GM12864 (cell line): ENCODE measurements around the gene TEX14.
A peak's percentile ranks its signal among the peaks of the same experiment; 100 is the strongest.

Source experiments
- DNase-seq: peaks from one replicate; pipeline ENCODE4 v3.0.0-alpha.2; 2011; ENCODE audit warnings: low read depth
- H3K4me3 ChIP-seq: 2 replicates; pipeline ENCODE4 v1.5.1; 2011; ENCODE audit warnings: mild to moderate bottlenecking, low read depth, low read length, control low read depth
- TF ChIP-seq, protein P1 (sequence below): IDR thresholded peaks from 2 replicates; pipeline ENCODE4 v1.5.1; 2011; ENCODE audit warnings: low read depth, mild to moderate bottlenecking, moderate library complexity, low read length, control low read depth, inconsistent platforms; ENCODE audit errors: missing control alignments

Gene TEX14

DNA sequence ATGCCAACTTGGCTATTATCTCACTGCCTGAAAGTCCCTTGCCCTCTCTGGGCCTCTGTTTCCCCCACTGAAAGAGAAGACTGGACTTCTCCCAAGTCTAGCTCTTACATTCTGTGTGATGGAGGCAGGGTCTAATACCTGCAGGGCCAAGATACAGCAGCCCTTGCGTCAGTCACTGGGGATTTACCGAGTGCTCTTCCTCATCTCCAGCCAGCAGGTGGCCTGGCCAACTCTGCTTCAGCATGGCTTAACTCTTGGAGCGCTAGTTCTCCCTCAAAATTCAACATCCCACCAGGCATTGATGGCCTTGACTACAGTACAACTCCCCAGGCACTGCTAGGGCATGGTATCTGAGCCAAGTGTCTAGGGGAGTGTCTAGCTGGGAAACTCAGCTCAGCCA, 157.5 kb downstream of the TEX14 start:
- TF ChIP-seq, protein P1, sequence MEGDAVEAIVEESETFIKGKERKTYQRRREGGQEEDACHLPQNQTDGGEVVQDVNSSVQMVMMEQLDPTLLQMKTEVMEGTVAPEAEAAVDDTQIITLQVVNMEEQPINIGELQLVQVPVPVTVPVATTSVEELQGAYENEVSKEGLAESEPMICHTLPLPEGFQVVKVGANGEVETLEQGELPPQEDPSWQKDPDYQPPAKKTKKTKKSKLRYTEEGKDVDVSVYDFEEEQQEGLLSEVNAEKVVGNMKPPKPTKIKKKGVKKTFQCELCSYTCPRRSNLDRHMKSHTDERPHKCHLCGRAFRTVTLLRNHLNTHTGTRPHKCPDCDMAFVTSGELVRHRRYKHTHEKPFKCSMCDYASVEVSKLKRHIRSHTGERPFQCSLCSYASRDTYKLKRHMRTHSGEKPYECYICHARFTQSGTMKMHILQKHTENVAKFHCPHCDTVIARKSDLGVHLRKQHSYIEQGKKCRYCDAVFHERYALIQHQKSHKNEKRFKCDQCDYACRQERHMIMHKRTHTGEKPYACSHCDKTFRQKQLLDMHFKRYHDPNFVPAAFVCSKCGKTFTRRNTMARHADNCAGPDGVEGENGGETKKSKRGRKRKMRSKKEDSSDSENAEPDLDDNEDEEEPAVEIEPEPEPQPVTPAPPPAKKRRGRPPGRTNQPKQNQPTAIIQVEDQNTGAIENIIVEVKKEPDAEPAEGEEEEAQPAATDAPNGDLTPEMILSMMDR, result peak; percentile 9
- DNase-seq, result no peak
- no peak overlapping the region for H3K4me3 ChIP-seq

DNA sequence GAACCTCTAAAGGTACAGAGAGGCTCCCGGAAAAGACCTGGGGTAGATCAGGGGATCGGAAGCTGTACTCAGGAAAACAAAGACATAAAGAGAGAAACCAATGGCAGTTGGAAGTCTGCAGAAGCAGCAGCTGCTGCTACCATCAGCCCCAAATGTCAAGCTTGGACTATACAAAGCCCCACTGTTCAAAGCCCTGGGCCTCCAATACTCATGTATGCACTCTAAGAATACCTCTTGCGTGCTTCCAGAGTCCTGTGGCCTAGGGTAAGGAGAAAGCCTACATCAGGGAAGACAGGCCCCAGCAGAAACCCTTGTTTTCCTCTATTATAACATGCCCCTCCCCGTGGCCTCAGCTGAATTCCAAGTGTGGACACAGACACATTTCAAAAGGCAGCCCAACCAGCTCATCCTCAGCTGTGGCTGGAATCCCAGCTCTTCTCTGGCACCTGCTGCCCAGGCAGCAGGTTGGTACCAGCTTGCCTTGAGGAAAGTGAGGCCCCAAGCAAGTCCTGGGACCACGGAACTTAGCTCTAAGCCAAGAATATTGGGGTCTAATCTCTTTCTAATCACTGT, 158.1 kb downstream of the TEX14 start:
- TF ChIP-seq, protein P1, result no peak
- DNase-seq, result no peak
- no peak overlapping the region for H3K4me3 ChIP-seq

DNA sequence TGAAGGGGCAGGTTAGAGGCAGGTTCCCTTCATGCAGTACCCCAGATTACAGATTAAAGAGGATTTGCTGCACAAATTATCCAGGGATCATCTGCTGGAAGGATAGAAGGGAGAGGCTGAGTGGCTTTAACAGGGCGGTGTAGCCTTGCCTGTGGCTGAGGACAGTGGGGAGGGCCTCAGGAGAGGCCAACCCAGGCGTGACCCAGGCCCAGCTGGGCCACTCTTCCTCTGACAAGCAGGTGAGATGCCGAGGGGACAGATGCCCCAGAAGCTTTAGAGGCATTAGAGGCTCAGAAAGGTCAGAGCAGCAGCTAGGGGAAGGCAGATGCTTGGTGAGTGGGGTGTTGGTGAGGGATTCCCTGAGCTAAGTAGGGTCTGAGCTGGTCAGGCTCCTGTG, 159.3 kb downstream of the TEX14 start:
- TF ChIP-seq, protein P1, result no peak
- DNase-seq, result no peak
- no peak overlapping the region for H3K4me3 ChIP-seq

DNA sequence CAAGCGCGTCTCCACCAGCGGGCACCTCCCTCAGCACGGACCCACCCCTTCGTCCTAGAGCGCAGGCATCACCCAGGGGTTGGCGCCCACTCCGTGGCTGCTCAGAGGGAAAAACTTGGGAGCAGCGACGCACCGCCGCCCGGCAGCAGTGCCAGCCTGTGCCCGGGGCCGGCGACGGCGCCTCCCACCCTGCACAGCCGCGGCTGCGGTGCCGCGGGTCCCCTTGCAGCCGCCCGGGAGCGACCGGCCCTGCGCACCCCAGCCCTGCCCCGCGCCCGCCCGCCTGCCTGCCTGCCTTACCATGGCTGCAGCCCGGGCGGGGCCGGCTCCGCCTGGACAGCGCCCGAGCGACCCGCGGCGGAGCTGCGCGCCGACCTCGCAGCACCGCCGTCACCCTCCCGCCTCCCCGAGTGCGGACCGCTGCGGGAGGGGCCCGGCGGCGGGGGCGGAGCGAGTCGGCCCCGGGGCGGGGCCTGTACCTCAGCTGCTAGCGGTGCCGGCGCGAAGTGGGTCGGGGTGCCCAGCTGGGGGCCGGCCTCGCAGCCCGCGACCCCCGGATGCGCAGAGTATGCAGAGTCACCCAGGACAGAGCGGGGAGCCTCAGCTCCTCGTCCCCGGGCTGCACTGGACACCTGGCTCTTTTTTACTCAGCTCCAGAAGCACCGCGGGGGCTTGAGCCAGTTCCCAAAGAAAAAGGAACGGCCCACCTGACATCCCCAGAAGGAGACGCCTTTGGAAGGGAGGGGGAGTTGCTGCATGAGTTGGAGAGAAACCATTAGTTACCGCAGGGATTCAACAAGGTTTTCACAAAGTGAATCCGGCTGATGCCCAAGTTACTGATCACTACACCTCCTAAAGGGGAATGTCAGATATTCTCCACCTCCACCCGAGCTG, 159.9 kb downstream of the TEX14 start:
- DNase-seq, result no peak
- TF ChIP-seq, protein P1, result no peak
- peak overlapping the region; percentile 43 for H3K4me3 ChIP-seq

DNA sequence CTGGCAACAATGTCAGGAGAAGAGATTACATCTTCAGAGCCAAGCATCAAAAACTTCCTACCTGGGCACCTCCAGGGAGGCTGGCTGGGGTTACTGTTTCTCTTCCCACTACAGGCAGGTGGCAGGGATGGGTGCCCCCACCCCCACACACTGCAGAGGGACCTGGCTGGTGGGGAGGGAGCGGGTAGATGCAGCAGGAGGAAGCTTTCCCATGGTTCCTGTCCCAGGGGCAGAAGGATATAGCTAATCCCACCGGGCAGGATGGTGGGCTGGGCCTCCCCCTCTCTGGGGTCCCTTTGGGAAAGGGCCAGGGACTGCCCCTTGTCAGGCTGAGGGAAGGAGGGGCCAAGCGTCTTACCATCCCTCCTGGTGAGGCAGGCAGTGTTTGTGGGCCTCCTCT, 160.7 kb downstream of the TEX14 start:
- DNase-seq, result no peak
- TF ChIP-seq, protein P1, result no peak
- H3K4me3 ChIP-seq, result no peak overlapping the region; the same call in 1 of the 2 replicates

DNA sequence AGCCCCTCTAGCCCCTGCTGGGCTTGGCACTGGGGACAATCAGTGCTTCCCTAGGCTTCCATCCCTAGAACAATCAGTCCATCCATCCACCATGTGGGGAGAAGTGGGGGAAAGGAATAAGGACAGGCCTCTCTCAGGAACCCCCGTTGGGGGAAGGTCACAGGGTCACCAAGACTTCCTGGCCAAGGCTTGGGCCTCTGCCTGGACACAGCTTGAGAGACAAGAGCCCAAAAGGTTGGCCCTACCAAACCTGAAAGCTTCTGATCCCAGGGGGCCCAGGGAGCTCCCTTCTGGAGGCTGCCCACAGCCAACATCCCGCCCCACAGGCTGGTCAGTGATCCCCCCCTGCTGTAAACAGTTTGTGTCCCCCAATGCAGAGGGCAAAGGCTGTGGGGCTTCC, 161.2 kb downstream of the TEX14 start:
- DNase-seq, result no peak
- TF ChIP-seq, protein P1, result no peak
- H3K4me3 ChIP-seq, result no peak overlapping the region
